Natural killer cell treated with Interleukin-12 subunit alpha and Interleukin-12 subunit beta and Interleukin-15 and Interleukin-18, amount 100 ng/mL, for 72 hours (primary cell): ENCODE measurements around the gene FOXP4. TPM values are rescaled to one million over a fixed set of nuclear protein-coding genes. Genes with fewer than 3 reads are reported as not detected.

Experiments
- ATAC-seq, 2 donors: fragments of 150-1000 bp; cut with Tn5 transposase in 1 of 2; sonication (Bioruptor Pico), chemical (Tn5 transposase) in 1 of 2; 2 replicates each; pipeline ENCODE4 v1.10.0; 2021
- DNase-seq: peaks from one replicate; pipeline ENCODE4 v3.0.0; 2022; ENCODE audit warnings: low spot score
- H3K27ac Mint-ChIP-seq, 2 donors: 1 replicate in 1 of 2; 2 replicates in 1 of 2; pipeline ENCODE4 v1.8.0; 2022; ENCODE audit warnings: mixed read lengths in 2 of 2, mild to moderate bottlenecking in 1 of 2, moderate library complexity in 1 of 2
- H3K27me3 Mint-ChIP-seq, 2 donors: 1 replicate in 1 of 2; 2 replicates in 1 of 2; pipeline ENCODE4 v1.8.0; 2022; ENCODE audit warnings: mixed read lengths in 2 of 2
- H3K36me3 Mint-ChIP-seq: one replicate; pipeline ENCODE4 v1.8.0; 2022; ENCODE audit warnings: mixed read lengths
- H3K4me1 Mint-ChIP-seq, 2 donors: 1 replicate in 1 of 2; 2 replicates in 1 of 2; pipeline ENCODE4 v1.8.0; 2022; ENCODE audit warnings: low read depth in 2 of 2, mixed read lengths in 2 of 2, mild to moderate bottlenecking in 1 of 2
- H3K4me3 Mint-ChIP-seq: one replicate; pipeline ENCODE4 v1.8.0; 2022; ENCODE audit warnings: mixed read lengths
- H3K9me3 Mint-ChIP-seq: 2 replicates; pipeline ENCODE4 v1.8.0; 2022; ENCODE audit warnings: mixed read lengths
- total RNA-seq, 2 donors: library from RNA; stranded (reverse); gene quantifications; one replicate each; pipeline ENCODE4 v1.2.3, GENCODE V29; 2022

Gene FOXP4
- total RNA-seq: 100 to 1,000 TPM in 1 of 2 donors, 10 to 100 TPM in 1; 52.4 to 110 TPM

DNA sequence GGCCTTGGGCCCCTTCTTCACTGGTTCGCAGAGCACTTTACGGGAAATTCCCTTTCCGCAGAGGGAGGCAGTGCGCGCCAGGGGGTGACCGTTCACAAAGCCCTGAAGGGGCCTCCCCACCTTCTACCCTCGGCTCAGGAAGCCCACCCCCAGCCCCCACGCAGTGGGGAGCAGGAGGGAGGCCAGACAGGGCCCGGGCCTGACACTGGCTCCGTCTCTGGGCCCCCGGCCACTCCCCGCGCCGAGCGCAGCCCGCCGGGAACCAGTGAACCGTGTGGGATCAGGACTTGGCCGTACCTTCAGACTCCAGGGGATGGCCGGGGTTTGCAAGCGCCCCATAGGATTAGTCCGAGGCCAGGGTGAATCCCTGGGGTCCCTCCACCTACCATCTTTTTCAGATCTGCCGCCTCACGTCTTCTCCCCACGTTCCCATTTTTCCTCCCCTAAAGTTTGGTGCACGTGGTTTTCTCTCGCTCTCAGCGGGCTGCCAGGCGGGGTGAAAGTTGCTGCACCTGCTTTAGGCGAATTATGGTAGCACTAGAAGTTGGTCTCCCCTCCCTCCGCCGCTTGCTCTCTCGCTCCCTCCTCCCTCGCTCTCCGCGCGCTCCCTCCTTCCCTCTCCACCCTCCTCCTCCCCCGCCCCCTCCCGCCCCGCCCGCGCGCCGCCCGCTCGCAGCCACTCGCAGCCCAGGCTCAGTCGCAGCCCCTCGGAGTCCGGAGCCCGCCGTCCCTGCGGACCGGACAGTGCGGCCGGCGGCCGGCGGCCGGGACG, at the start of gene FOXP4:
FOXP4 (plus strand) TSS at position 679 of the 772 bp plus-strand sequence. CDS start 19,380 bp downstream, outside the sequence.
- DNase-seq (peak; percentile 90), ATAC-seq (peak; percentile 89 to 91)
- Mint-ChIP-seq H3K36me3 (peaks cover 5% of the 10 kb centered on the region), H3K4me1 (peaks cover 35 to 37% of the 10 kb centered on the region in 2 donors), H3K9me3 (no peaks in the 10 kb centered on the region), H3K27me3 (no peaks in the 10 kb centered on the region), H3K27ac (peak within 1 kb of the TSS; percentile 83 to 91), H3K4me3 (peak within 1 kb of the TSS; percentile 98)

GRCh38 chr6:41497573-41497972, 48.6 kb upstream of the FOXP4 start:
- no peak for ATAC-seq
- Mint-ChIP-seq H3K27ac (no peak overlapping the region), H3K9me3 (no peaks in the 10 kb centered on the region), H3K4me1 (peaks cover 21 to 39% of the 10 kb centered on the region in 2 donors), H3K36me3 (no peaks in the 10 kb centered on the region), H3K4me3 (no peak overlapping the region), H3K27me3 (peaks cover 18 to 30% of the 10 kb centered on the region in 2 donors)
- no peak for DNase-seq

DNA sequence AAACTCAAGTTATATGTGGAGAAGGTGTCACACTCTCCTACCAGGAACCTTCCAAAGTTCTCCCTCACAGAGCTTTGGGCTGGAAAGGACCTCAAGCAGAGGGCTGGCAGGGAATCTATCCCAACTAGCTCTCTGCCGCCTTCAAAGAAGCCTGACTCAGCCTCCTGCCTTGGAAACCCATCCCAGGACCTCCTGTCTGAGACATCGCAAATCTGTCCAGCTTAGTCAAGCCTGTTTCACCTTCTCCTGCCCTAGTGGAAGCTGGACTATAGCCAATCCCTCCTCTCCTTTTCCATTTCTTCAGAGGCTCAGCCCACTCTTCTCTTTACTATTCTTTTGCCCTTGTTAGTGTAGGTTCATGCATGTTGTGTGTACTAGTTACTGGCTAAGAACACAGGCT, 48.2 kb upstream of the FOXP4 start:
- Mint-ChIP-seq H3K9me3 (no peaks in the 10 kb centered on the region), H3K27ac (no peak overlapping the region), H3K4me3 (no peak overlapping the region), H3K27me3 (peaks cover 18 to 30% of the 10 kb centered on the region in 2 donors), H3K4me1 (peaks cover 24 to 42% of the 10 kb centered on the region in 2 donors), H3K36me3 (no peaks in the 10 kb centered on the region)
- no peak for DNase-seq
- no peak for ATAC-seq

GRCh38 chr6:41498968-41499599, 47.1 kb upstream of the FOXP4 start:
- ATAC-seq (peak; percentile 7 to 51), DNase-seq (no peak)
- Mint-ChIP-seq H3K27me3 (peaks cover 16 to 27% of the 10 kb centered on the region in 2 donors), H3K36me3 (no peaks in the 10 kb centered on the region), H3K4me1 (peaks cover 26 to 44% of the 10 kb centered on the region in 2 donors), H3K27ac (peak overlapping the region in 1 of 2 donors; percentile 40), H3K4me3 (no peak overlapping the region), H3K9me3 (no peaks in the 10 kb centered on the region)

- no peak for DNase-seq
These were observed 45.6 kb upstream of the FOXP4 start for GRCh38 chr6:41500561-41500960.

GRCh38 chr6:41502566-41502916, 43.6 kb upstream of the FOXP4 start:
- Mint-ChIP-seq H3K36me3 (peaks cover 6% of the 10 kb centered on the region), H3K27ac (peak overlapping the region in 1 of 2 donors; percentile 81), H3K27me3 (peaks cover 16 to 43% of the 10 kb centered on the region in 2 donors), H3K9me3 (no peaks in the 10 kb centered on the region), H3K4me1 (peaks cover 35 to 51% of the 10 kb centered on the region in 2 donors), H3K4me3 (peak overlapping the region; percentile 43)
- DNase-seq (no peak), ATAC-seq (no peak)

More at GRCh38 chr6:41500561-41500960, 45.6 kb upstream of the FOXP4 start:
- Mint-ChIP-seq H3K4me3 (no peak overlapping the region), H3K9me3 (no peaks in the 10 kb centered on the region), H3K4me1 (peaks cover 32 to 42% of the 10 kb centered on the region in 2 donors), H3K36me3 (peaks cover 6% of the 10 kb centered on the region), H3K27ac (peak overlapping the region in 1 of 2 donors; percentile 40), H3K27me3 (peaks cover 16 to 32% of the 10 kb centered on the region in 2 donors)
- no peak for ATAC-seq

GRCh38 chr6:41502917-41503671, 43.1 kb upstream of the FOXP4 start:
- peaks cover 16 to 43% of the 10 kb centered on the region in 2 donors for H3K27me3 Mint-ChIP-seq
- peak; percentile 84 for DNase-seq
- peak overlapping the region; percentile 43 for H3K4me3 Mint-ChIP-seq
- peak; percentile 47 to 63 for ATAC-seq
- H3K36me3 Mint-ChIP-seq: peaks cover 11% of the 10 kb centered on the region
- H3K4me1 Mint-ChIP-seq: peaks cover 35 to 53% of the 10 kb centered on the region in 2 donors
- H3K27ac Mint-ChIP-seq: peak overlapping the region; percentile 11 to 81
- H3K9me3 Mint-ChIP-seq: no peaks in the 10 kb centered on the region

GRCh38 chr6:41503827-41504465, 42.2 kb upstream of the FOXP4 start:
- Mint-ChIP-seq H3K27ac (peak overlapping the region; percentile 60 to 93), H3K4me3 (peak overlapping the region; percentile 88), H3K36me3 (peaks cover 12% of the 10 kb centered on the region), H3K9me3 (no peaks in the 10 kb centered on the region), H3K4me1 (peaks cover 34 to 52% of the 10 kb centered on the region in 2 donors), H3K27me3 (peaks cover 14 to 40% of the 10 kb centered on the region in 2 donors)
- peak; percentile 72 to 86 for ATAC-seq
- DNase-seq: peak; percentile 88

DNA sequence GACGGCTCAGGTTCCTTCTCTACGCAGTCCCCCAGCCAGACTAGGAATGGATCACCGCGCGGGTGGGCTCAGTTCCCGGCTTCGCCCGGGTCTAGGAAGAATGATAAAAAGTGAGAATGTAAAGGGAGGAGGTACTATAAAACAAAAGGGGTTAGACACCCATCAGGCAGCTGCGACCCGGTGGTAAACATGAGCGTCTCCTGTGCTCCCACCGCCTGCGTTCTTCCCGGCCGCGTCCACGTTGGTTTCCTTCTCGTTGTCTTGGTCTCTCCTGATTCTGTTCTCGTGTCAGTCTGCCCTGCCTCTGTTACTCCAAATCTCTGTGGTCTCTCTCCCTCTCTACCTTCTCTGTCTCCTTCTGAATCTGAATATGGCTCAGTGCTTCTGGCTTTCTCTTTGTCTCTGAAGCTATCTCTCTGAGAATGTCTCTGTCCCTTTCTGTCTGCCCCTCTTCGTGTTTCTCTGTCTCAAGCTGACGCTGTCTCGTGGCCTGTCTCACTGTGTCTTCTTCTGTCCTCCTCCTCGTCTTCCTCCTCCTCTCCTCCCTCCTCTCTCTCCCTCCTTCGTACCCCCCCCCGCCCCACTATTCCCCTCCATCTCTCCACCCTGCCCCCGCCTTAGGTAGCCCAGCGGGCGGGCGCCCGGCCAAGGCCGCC, 41.6 kb upstream of the FOXP4 start:
- Mint-ChIP-seq H3K4me3 (peak overlapping the region; percentile 88), H3K36me3 (peaks cover 12% of the 10 kb centered on the region), H3K27ac (peak overlapping the region; percentile 60 to 93), H3K4me1 (peaks cover 27 to 51% of the 10 kb centered on the region in 2 donors), H3K27me3 (peaks cover 21 to 40% of the 10 kb centered on the region in 2 donors), H3K9me3 (no peaks in the 10 kb centered on the region)
- DNase-seq (no peak), ATAC-seq (peak in 1 of 2 donors; percentile 3)

GRCh38 chr6:41505122-41506049, 40.8 kb upstream of the FOXP4 start:
- Mint-ChIP-seq H3K4me1 (peaks cover 26 to 45% of the 10 kb centered on the region in 2 donors), H3K27ac (peak overlapping the region; percentile 60 to 93), H3K9me3 (no peaks in the 10 kb centered on the region), H3K4me3 (peak overlapping the region; percentile 88), H3K27me3 (peaks cover 21 to 42% of the 10 kb centered on the region in 2 donors), H3K36me3 (peaks cover 12% of the 10 kb centered on the region)
- ATAC-seq: peak; percentile 26 to 63
- DNase-seq: peak; percentile 65

- Mint-ChIP-seq H3K9me3 (no peaks in the 10 kb centered on the region), H3K36me3 (peaks cover 12% of the 10 kb centered on the region), H3K4me3 (no peak overlapping the region), H3K4me1 (peaks cover 13 to 28% of the 10 kb centered on the region in 2 donors), H3K27ac (no peak overlapping the region), H3K27me3 (peaks cover 23 to 44% of the 10 kb centered on the region in 2 donors)
- DNase-seq: no peak
- ATAC-seq: no peak
These were observed 37.7 kb upstream of the FOXP4 start for GRCh38 chr6:41508479-41508878.

GRCh38 chr6:41509580-41509979, 36.6 kb upstream of the FOXP4 start:
- ATAC-seq: no peak
- Mint-ChIP-seq H3K27me3 (peaks cover 27 to 48% of the 10 kb centered on the region in 2 donors), H3K4me1 (peaks cover 10 to 27% of the 10 kb centered on the region in 2 donors), H3K27ac (no peak overlapping the region), H3K36me3 (peaks cover 9% of the 10 kb centered on the region), H3K9me3 (no peaks in the 10 kb centered on the region), H3K4me3 (no peak overlapping the region)
- no peak for DNase-seq
